Body of pancreas (tissue), 4 donors: Measurements from ENCODE around the gene ARMH1. TPM values are rescaled to one million over a fixed set of nuclear protein-coding genes. Genes with fewer than 3 reads are reported as not detected.

Experiments
- ATAC-seq: fragments of 150-250 bp; one replicate; pipeline ENCODE4 v1.9.1; 2016
- DNase-seq, 4 donors: peaks; one replicate each; pipeline ENCODE4 v3.0.0-alpha.2; 2019
- H3K27ac ChIP-seq, 4 donors: fragments of 200-600 bp; sonication (generic); 1 replicate in 3 of 4; 2 replicates in 1 of 4; pipeline versions ENCODE4 v1.5.1 to v1.6.1; 2016 to 2019; ENCODE audit warnings: mild to moderate bottlenecking in 1 of 4, mixed read lengths in 1 of 4, moderate library complexity in 1 of 4
- H3K27me3 ChIP-seq, 2 donors: fragments of 200-600 bp; sonication (generic); one replicate each; pipeline ENCODE4 v1.6.0; 2016; ENCODE audit warnings: mild to moderate bottlenecking in 1 of 2
- H3K36me3 ChIP-seq, 2 donors: fragments of 200-600 bp; sonication (generic); replicated peaks in 1 of 2; 2 replicates each; pipeline ENCODE4 v1.5.1; 2016; ENCODE audit warnings: low read depth in 2 of 2; ENCODE audit not compliant: insufficient read depth in 1 of 2
- H3K4me1 ChIP-seq: fragments of 200-600 bp; sonication (generic); one replicate; pipeline ENCODE4 v1.6.0; 2016
- H3K4me3 ChIP-seq, 2 donors: fragments of 200-600 bp; sonication (generic); 1 replicate in 1 of 2; 2 replicates in 1 of 2; pipeline ENCODE4 v1.5.1; 2016 to 2019
- H3K9me3 ChIP-seq, 3 donors: fragments of 200-600 bp; sonication (generic); 1 replicate in 2 of 3; 2 replicates in 1 of 3; pipeline ENCODE4 v1.5.1; 2016
- CTCF ChIP-seq, 7 experiments: fragments of 450-650 bp in 4 of 7; fragments of 200-600 bp in 3 of 7; sonication (generic) in 3 of 7; IDR thresholded peaks; one replicate each; pipeline ENCODE4 v1.5.1; 2016 to 2019; ENCODE audit warnings: antibody characterized with exemption in 7 of 7
- POLR2A ChIP-seq, 3 donors: fragments of 450-650 bp; IDR thresholded peaks; one replicate each; pipeline ENCODE4 v1.6.1; 2016; ENCODE audit warnings: antibody characterized with exemption in 3 of 3, mild to moderate bottlenecking in 2 of 3
- WGBS, 2 donors: methylation state at CpG; one replicate each; pipeline ENCODE4 v1.1.5; 2017; 5-methylcytosine and 5-hydroxymethylcytosine counted together
- intact Hi-C: fragments of 100-400 bp; cut with DNase I; formaldehyde crosslinking; loops from one replicate; pipeline ENCODE4 v1.15.1; 2023
- total RNA-seq, 2 donors: library from RNA; depleted of rRNA; stranded (reverse); fragments of >200 nt; gene quantifications; one replicate each; pipeline ENCODE4 v1.1.0, GENCODE V29; 2016

ARMH1 gene
- total RNA-seq, 2 donors from 2014 or later: 1.0 TPM; not detected in 1

GRCh38 chr1:44676484-44677200 is 2.1 kb downstream of the ARMH1 start:
- Histone ChIP-seq H3K27me3 (no peaks in the 10 kb centered on the region), H3K4me3 (no peak overlapping the region), H3K27ac (peak overlapping the region; percentile 53 to 67 (median 56)), H3K9me3 (no peaks in the 10 kb centered on the region), H3K36me3 (no peaks in the 10 kb centered on the region), H3K4me1 (peaks cover 40% of the 10 kb centered on the region)
- peak in 1 of 4 donors; percentile 36 for DNase-seq
- intact Hi-C loops: no loop called here
- 53 to 57% methylated on average over 5 of the region's 5 CpGs for WGBS, 2 donors
- no peak for ATAC-seq
- TF ChIP-seq CTCF (IDR thresholded peaks at IDR 0.05): no peak
- TF ChIP-seq POLR2A (IDR thresholded peaks at IDR 0.05): no peak

- Histone ChIP-seq H3K9me3 (no peaks in the 10 kb centered on the region), H3K4me3 (no peak overlapping the region), H3K27ac (peak overlapping the region; percentile 53 to 67 (median 56)), H3K36me3 (no peaks in the 10 kb centered on the region), H3K27me3 (no peaks in the 10 kb centered on the region), H3K4me1 (peaks cover 40% of the 10 kb centered on the region)
- 40 to 41% methylated on average over 6 of the region's 6 CpGs for WGBS, 2 donors
- ATAC-seq (no peak), DNase-seq (peak in 1 of 4 donors; percentile 59)
- peak in 6 of 7 experiments; percentile 42 to 90 (median 78) for TF ChIP-seq CTCF (IDR thresholded peaks at IDR 0.05)
- TF ChIP-seq POLR2A (IDR thresholded peaks at IDR 0.05): no peak
- intact Hi-C loops: no loop called here
Measured at GRCh38 chr1:44677201-44677766, 2.8 kb downstream of the ARMH1 start.

- no peak for TF ChIP-seq POLR2A (IDR thresholded peaks at IDR 0.05)
- TF ChIP-seq CTCF (IDR thresholded peaks at IDR 0.05): no peak
- WGBS, 2 donors: 46 to 60% methylated on average over 2 of the region's 2 CpGs
- Histone ChIP-seq H3K4me3 (no peak overlapping the region), H3K27ac (no peak overlapping the region), H3K9me3 (no peaks in the 10 kb centered on the region), H3K4me1 (peaks cover 33% of the 10 kb centered on the region), H3K27me3 (no peaks in the 10 kb centered on the region), H3K36me3 (no peaks in the 10 kb centered on the region)
- ATAC-seq (no peak), DNase-seq (no peak)
- intact Hi-C loops: no loop called here
Measured at GRCh38 chr1:44678120-44678519, 3.6 kb downstream of the ARMH1 start.

GRCh38 chr1:44678626-44679025 is 4.1 kb downstream of the ARMH1 start:
- TF ChIP-seq CTCF (IDR thresholded peaks at IDR 0.05) (no peak), POLR2A (IDR thresholded peaks at IDR 0.05) (no peak)
- DNase-seq (no peak), ATAC-seq (no peak)
- Histone ChIP-seq H3K27ac (no peak overlapping the region), H3K27me3 (no peaks in the 10 kb centered on the region), H3K9me3 (no peaks in the 10 kb centered on the region), H3K36me3 (no peaks in the 10 kb centered on the region), H3K4me1 (peaks cover 28% of the 10 kb centered on the region), H3K4me3 (no peak overlapping the region)
- 70 to 78% methylated on average over 4 of the region's 4 CpGs for WGBS, 2 donors
- intact Hi-C loops: no loop called here
